Bronchial epithelial cell (primary cell): ENCODE data around the gene PAM16. TPM values are rescaled to one million over a fixed set of nuclear protein-coding genes. Genes with fewer than 3 reads are reported as not detected.

Experiments
- DNase-seq: peaks from one replicate; pipeline ENCODE4 v3.0.0-alpha.2; 2010; ENCODE audit warnings: low read depth
- FAIRE-seq: peaks from 2 replicates; lab custom pipeline; 2011; peaks lifted over from hg19 to GRCh38; lab: Jason Lieb, UNC
- H3K27me3 ChIP-seq: 2 replicates; pipeline ENCODE4 v1.5.1; 2011; ENCODE audit warnings: low read length; ENCODE audit not compliant: control insufficient read depth, insufficient read depth
- H3K36me3 ChIP-seq: 2 replicates; pipeline ENCODE4 v1.5.1; 2011; ENCODE audit warnings: low read length; ENCODE audit not compliant: control insufficient read depth, insufficient read depth
- H3K4me3 ChIP-seq: 2 replicates; pipeline ENCODE4 v1.5.1; 2011; ENCODE audit warnings: mild to moderate bottlenecking, low read depth, low read length, control low read depth
- CTCF ChIP-seq: IDR thresholded peaks from 2 replicates; pipeline ENCODE4 v1.5.1; 2011; ENCODE audit warnings: mild to moderate bottlenecking, moderate library complexity, low read length, control low read depth, inconsistent platforms; ENCODE audit not compliant: insufficient read depth, severe bottlenecking
- total RNA-seq: library from RNA; depleted of rRNA; stranded (reverse); fragments of >200 nt; gene quantifications from 2 replicates; pipeline ENCODE4 v1.2.1, GENCODE V29; 2014

PAM16 gene
- total RNA-seq, 1 donor from 2014 or later, result 50.3 TPM

- no peak for FAIRE-seq
- TF ChIP-seq CTCF, result no peak
- no peaks in the 10 kb centered on the region for H3K36me3 ChIP-seq
- no peak overlapping the region for H3K4me3 ChIP-seq
- DNase-seq, result no peak
- no peaks in the 10 kb centered on the region for H3K27me3 ChIP-seq
Observed at GRCh38 chr16:4319454-4320421, 31.4 kb downstream of the PAM16 start.

GRCh38 chr16:4318967-4319366 is 32.2 kb downstream of the PAM16 start:
- TF ChIP-seq CTCF, result no peak
- no peak for DNase-seq
- H3K36me3 ChIP-seq, result no peaks in the 10 kb centered on the region
- no peak overlapping the region for H3K4me3 ChIP-seq
- no peak for FAIRE-seq
- H3K27me3 ChIP-seq, result no peaks in the 10 kb centered on the region

- DNase-seq (no peak), FAIRE-seq (no peak)
- no peaks in the 10 kb centered on the region for H3K27me3 ChIP-seq
- no peaks in the 10 kb centered on the region for H3K36me3 ChIP-seq
- no peak overlapping the region for H3K4me3 ChIP-seq
- no peak for TF ChIP-seq CTCF
Observed at GRCh38 chr16:4318451-4318910, 32.6 kb downstream of the PAM16 start.

- FAIRE-seq (no peak), DNase-seq (no peak)
- H3K36me3 ChIP-seq, result no peaks in the 10 kb centered on the region
- no peak for TF ChIP-seq CTCF
- H3K4me3 ChIP-seq, result no peak overlapping the region
- H3K27me3 ChIP-seq, result no peaks in the 10 kb centered on the region
Observed at GRCh38 chr16:4317532-4318450, 33.3 kb downstream of the PAM16 start.

DNA sequence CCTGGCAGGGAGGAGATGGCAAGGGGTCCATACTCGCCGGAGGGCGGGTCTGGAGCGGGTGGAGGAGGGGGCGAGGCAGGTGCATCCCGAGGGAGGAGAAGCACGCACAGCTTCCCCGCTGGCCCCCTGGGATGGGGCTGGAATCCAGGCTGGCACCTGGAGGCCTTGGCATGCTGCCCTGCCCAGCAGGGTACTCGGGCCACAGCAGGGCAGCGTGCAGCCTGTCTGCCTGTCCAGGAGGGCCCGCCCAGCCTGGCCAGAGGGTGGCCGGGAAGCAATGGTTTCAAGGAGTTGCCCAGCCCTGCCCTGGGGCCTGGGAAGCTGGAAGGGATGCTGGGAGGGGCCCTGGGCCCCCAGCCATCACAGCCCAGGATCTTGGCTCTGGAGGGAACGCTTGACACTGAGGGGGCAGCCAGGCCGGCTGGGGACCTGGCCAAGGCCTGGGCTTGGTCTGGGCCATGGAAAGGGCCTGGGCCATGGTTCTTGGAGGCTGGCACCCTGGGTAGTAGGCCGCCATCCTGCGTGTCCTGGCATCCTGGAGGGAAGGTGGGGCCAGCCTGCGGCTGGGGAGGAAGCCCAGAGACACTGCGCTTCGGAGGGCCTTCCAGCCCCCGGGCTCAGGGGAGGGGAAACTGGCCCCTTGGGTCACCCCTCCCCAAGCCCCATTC is 34.1 kb downstream of the PAM16 start:
- no peak for FAIRE-seq
- no peak for DNase-seq
- Histone ChIP-seq H3K36me3 (no peaks in the 10 kb centered on the region), H3K4me3 (peak overlapping the region; percentile 52), H3K27me3 (no peaks in the 10 kb centered on the region)
- TF ChIP-seq CTCF, result no peak
